GM12873 (cell line): Measurements from ENCODE around the gene SPATS2L.

ENCODE experiments used
- CTCF ChIP-seq: IDR thresholded peaks from 2 replicates; pipeline ENCODE4 v1.5.1; 2012; ENCODE audit warnings: low read depth, mild to moderate bottlenecking, moderate library complexity, low read length, control low read depth; ENCODE audit not compliant: insufficient read depth; ENCODE audit errors: missing control alignments

SPATS2L gene

DNA sequence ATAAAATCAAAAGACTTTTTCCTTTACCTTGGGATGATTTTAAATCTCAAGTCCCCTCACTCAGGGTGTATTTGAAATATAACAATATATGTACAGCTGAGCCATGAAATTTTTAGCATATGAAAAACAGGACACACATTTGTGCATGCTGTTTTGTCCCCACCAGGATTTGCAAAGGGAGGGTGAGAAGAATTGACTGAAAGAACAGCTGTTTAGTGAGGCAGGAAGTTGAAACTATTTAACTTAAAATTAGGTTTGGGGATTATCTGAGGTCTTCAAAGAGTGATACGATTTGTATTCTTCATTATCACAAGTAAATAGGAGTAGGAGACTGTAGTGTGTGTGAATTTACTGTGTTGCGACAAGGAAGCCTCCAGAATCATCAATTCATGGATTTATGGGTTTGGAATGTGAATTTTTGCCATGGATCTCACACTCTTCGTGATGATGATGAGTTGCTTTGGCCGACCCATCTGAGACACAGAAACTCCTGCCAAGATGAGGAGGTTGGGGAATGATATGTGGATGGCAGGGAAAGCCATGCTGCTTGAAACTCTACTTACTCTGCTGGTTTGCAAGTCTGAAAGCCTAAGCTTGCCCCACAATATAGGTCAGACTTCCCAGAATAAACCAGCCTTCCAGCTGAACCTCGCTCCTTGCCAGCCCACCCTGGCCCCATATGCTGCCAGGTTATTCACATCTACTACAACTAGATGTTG lies 31.0 kb upstream of the SPATS2L start:
- TF ChIP-seq CTCF = no peak

GRCh38 chr2:200276472-200276871 lies 30.0 kb upstream of the SPATS2L start:
- TF ChIP-seq CTCF = no peak

- TF ChIP-seq CTCF = no peak
Observed at GRCh38 chr2:200278694-200279316, 27.7 kb upstream of the SPATS2L start.

DNA sequence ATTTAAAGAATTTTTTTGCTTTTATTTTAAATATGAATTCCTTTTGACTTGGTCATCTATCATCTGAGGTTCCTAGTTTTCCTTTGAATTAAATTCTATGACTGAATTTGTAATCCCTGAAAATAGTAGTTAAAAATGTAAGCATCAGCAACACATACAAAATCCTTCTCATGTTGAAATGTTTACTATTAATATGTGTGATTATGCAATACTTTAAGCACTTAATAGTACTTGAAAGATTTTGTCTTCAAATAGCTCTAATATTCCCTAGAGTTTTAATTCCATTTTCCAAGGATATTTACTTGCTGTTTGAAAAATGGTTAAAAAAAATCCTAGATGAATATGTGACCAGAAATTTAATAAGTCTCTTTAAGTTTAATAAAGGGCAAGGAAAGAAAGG lies 26.6 kb upstream of the SPATS2L start:
- no peak for TF ChIP-seq CTCF

GRCh38 chr2:200286578-200286977 lies 19.9 kb upstream of the SPATS2L start:
- TF ChIP-seq CTCF = no peak

- TF ChIP-seq CTCF = no peak
Observed at GRCh38 chr2:200288670-200289429, 17.6 kb upstream of the SPATS2L start.

- TF ChIP-seq CTCF = no peak
Observed at GRCh38 chr2:200296118-200296517, 10.4 kb upstream of the SPATS2L start.
